GM19455 (cell line): ENCODE data around the gene ARHGEF17.
A peak's percentile ranks its signal among the peaks of the same experiment; 100 is the strongest.
"Not testable (repeated sequence)": the region's sequence is repeated elsewhere in the genome, so short reads cannot be mapped to it uniquely, and the experiment has no call there.

Source experiments
- ATAC-seq: cut with Tn5 transposase; IDR thresholded peaks from one replicate; pipeline ENCODE4 v1.9.1; 2021; ENCODE audit not compliant: unreplicated experiment

The ARHGEF17 gene

GRCh38 chr11:73273222-73273895, 34.7 kb upstream of the ARHGEF17 start:
- ATAC-seq, result no peak

DNA sequence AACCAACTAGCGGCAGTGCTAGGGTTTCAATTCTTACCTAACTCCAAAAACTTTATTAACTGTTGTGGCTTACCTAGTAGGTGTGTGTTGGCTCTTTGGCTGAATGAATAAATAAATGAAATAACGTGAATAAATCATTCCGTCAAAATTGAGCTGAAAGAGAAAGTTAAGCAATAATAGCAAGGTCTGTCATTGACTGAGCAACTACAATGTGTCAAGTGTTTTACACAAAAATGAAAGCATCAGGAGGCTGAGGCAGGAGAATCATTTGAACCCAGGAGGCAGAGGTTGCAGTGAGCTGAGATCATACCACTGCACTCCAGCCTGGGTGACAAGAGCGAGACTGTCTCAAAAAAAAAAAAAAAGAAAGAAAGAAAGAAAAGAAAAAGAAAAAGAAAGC, 33.9 kb upstream of the ARHGEF17 start:
- ATAC-seq, result not testable (repeated sequence)

DNA sequence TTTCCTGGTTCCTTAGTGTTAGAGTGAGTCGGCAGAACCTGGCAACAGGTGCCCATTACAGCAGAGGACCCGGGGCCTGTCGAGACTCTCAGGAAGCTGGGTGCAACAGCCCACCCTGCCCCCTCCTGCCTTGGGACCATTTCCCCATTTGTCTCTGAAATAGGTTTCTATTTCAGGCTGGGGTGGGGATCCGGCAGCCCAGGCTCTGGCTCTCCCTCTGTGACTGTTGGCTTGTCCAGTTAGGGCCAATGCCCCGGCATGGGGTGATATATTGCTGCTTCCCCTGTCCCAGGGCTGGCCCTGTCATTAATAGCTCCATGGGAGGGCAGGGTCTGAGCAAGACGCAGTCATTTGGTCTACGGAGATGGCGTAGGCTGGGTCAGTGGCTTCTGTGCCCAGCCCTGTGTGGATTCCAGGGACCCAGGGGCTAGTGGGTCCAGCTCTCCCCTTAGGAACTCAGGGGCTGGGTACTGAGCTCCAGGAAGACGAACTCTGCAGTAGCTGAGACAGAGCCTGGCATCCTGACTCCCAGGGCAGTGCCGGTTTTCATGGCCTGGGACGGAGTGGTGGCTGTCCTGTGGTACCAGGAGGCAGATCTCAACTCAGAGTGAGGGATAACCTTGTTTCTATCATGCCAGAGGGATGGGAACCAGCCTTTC, 33.2 kb upstream of the ARHGEF17 start:
- ATAC-seq, result no peak

- no peak for ATAC-seq
Measured at GRCh38 chr11:73275381-73275750, 32.7 kb upstream of the ARHGEF17 start.

DNA sequence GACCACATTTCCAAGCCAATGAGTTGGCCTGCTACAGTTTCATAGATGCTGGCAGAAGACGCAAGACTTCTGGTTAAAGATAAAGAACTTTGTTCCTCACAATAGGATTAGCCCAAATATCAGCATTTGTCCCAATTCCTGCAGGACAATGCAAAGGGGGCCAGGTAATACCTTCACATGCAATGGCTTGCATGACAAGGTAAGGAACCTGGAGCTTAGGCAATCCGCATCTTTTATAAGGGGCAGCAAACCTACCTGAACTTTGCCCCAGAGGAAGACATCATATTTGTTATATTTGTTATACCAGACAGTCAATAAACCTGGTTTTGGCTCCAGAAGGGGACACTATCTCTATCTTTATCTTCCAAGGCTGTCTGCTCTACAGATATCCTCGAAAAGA, 30.6 kb upstream of the ARHGEF17 start:
- ATAC-seq, result no peak

DNA sequence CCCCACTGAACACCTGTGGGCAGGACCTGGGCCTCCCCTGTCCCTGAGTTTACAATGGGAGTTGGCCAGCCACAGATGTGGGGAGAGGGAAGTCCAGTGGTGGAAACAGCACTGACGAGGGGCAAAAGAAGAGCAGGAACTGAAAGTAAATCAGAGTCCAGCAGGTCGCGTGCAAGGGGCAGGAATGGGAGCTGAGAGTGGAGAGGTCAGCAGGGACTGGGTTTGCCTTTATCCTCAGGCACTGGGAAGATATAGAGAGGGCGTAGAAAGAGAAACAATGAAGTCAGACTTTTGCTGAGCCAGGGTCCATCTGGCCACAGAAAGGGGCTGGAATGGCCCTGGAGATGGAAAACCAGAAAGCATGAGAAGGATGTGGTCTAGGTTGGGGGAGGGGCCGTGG, 27.4 kb upstream of the ARHGEF17 start:
- ATAC-seq, result no peak

DNA sequence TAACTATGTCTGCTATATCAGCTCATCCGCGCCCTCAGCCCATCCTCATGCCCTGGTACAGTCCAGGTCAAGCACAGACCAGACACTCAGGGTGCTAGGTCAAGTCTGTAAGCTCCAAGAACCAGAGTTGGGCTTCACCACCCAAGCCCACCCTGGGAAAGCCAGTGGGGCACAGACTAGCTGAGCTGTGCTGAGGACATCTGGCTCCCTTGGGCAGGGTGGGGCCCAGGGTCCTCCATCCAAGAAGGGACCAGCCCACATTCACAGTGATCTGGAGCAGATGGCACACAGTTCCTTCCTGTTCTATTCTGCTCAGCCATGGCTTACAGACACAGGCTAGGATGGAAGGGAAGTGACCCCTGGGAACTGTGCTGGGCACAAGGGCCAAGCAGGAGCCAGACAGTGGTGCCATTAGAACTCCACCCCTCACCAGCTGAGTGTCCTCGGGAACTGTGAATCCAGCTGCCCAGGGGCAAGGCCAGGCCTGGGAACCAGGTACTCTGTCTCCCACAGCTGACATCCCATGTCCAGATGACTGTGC, 26.8 kb upstream of the ARHGEF17 start:
- no peak for ATAC-seq

DNA sequence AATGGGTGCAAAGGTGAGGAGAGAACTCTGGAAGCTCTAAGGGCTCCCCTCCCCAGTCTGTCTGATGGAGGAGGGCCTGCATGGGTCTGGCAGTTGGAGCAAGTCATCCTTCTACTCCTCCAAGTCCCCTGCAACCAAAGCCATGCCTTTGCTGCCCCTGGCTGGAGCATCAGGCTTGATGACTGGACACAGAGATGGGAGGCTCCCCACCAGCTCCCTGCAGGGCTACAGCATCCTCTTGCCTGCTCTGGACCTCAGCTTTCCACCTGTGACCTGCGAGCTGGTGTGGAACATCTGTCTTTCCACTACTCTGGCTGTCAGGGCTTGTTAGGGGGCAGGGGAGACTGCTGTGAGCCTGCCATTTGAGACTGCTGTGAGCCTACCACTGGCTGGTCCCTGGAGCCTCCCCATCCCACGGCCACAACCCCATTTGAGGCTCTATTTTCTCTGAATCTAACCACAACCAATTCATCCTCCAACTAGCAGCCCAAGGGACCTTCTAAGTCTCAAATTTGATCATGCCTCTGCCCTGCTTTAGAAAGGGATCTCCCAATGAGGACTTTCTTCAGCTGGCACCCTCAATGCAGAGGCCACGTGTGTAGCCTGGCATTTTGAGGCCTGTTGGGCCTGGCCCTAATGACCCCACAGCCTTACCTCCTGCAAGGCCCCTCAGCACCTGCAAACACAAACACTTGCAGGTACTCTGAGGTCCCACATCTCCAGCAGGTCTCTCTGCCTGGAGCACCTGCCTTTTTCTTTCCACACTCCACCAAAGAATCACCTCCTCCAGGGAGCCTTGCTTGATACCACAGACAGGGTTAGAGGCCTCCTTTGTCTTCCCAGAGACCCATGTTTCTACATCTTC, 26.0 kb upstream of the ARHGEF17 start:
- no peak for ATAC-seq

DNA sequence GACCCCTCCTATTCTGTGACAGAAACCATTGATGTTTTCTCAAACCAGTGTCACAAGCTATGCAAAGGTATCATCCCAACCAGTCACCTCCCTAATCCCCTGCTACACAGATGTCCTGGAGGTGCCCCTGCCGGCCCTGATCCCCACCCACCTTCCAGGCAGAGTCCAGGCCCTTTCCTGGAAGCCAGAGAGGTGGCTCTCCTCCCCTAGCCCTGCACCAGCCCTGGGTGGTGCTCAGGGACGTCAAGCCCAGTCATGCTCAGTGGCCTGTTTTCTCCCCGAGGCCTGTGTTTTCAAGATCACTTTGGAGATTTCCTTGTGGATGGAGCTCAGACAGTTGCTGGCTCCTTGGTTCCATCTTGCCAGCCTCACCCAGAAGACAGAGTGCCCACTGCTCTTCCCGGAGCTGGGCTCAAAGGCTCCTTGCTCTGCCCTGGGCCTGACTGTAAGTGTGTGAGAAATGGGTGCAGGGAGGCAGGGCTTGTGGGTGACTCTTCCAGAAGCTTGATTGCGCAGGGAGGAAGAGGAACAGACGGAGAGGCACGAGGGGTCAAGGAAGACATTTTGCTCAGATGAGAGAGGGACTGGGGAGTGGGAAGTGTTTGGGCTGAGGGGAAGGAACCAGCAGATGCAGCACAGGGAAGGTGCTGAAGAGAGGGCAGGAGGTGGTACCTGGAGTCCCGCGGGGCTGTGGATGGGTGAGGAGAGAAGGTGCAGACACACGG, 24.6 kb upstream of the ARHGEF17 start:
- ATAC-seq, result no peak

DNA sequence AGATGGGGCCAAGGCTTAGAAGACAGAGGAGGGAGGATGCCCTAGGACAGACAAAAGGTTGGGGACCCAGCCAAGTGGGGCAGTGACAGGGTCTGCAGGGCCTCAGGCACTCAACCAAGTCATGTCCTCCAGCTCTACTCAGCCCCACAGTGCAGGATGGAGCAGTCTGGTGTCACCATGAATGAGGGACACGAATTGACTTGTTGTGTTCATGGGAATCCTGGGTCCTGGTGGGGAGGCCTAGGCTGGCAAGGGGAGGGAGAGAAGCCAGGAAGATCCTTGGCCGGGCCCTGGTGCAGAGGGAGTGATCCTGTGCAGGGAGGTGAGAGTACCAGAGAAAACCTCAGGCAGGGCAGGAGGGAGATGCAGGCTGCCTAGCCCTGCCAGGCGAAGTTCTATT, 24.0 kb upstream of the ARHGEF17 start:
- ATAC-seq, result no peak

- ATAC-seq, result no peak
Measured at GRCh38 chr11:73285721-73286120, 22.4 kb upstream of the ARHGEF17 start.

DNA sequence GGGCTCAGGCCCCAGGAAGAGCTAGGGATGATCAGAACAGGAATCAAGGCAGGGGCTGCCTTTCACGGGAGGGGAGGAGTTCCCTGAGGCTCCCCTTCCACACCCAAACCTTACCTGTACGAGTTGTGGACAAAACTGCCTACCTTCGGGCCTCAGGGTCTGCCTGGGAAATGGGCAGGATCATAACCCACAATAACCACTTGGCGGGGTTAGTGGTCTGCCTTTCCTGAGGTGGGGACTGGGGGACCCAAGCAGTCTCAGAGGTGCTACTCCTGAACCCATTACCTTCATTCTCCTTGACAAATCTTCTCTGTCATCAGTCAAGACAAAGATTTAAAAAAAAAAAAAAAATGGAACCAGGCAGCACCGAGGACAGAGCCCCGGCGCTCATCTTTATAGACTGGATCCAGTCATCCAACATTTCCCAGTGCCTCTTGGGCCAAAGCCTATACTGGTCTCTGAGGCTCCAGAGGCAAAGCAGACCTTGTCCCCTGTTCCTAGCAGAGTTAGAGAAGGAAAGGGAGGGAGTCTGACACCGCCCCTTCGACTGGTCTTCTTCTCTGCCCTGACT, 21.8 kb upstream of the ARHGEF17 start:
- ATAC-seq, result no peak

DNA sequence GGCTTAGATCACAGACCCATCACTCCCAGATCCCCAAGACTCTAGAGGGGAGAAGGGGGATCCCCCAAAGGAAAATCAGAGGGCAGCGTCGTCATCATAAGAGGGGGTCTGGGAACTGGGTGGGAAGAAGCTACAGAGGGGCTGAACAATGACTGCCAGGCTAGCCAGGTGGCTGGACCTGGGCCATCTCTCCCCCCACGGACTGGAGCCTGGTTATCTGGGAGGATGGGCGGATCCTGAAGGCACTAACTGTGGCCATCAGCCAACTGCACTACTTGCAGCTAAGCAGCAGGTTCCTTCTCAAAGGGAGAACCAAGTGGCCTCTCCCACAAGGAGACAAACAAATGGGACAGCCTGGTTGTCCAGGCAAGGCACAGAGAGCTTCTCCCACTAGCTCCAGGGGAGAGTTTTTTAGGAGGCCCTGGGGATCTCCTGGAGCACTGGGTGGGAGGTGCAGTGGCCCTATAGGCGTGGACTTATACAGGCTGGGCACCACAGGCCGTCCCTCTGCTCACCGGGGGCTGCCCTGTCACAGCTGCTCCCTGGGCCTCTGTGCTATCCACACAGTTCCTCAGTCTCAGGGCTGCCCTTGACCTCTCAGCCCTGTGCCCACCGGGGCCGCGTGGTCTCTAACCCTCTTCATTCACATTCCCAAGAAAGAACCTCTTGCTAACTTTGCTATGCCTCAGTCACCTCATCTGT, 20.5 kb upstream of the ARHGEF17 start:
- no peak for ATAC-seq

- ATAC-seq, result no peak
Measured at GRCh38 chr11:73288192-73288872, 19.7 kb upstream of the ARHGEF17 start.

DNA sequence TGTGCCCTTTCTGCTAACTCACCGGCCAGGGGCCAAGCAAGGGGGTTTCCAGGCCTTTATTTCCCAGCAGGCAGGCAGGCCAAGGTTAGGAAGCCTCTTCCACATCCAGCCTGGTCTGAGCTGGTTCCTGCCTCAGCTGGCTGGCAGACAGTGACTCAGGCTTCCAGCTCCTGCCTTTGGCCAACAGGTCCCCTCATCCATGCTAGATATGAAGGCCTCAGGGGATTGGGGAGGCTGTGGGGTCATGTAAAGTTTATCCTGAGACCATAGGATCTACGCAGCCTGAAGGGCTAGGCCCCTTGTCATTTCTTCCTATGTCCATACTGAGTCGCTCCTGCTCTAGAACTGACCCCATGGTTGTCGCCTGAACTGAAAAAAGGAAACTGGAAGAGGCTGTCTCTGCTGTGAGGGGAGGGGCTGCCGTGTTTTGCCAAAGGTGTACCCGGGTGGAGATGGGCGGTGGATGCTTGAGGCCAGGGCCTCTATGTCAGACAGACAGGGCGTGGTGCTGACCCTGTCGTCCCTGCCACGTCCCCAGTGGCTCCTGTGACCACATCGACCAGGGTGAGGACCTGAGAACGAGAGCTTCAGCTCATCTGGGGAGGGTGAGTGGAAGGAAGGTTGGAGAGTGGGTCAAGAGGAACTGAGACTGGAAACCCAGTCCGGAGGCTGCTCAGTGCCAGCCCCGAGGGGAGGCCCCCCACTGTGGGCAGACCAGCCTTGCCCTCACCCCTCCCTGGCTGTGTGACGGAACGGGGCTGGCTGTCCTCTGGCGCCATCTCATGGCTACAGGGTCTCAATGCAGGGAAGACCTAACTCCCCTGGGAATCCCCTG, 19.0 kb upstream of the ARHGEF17 start:
- ATAC-seq, result peak; percentile 51

GRCh38 chr11:73290536-73290935, 17.5 kb upstream of the ARHGEF17 start:
- no peak for ATAC-seq

GRCh38 chr11:73291196-73291595, 16.9 kb upstream of the ARHGEF17 start:
- ATAC-seq, result no peak

DNA sequence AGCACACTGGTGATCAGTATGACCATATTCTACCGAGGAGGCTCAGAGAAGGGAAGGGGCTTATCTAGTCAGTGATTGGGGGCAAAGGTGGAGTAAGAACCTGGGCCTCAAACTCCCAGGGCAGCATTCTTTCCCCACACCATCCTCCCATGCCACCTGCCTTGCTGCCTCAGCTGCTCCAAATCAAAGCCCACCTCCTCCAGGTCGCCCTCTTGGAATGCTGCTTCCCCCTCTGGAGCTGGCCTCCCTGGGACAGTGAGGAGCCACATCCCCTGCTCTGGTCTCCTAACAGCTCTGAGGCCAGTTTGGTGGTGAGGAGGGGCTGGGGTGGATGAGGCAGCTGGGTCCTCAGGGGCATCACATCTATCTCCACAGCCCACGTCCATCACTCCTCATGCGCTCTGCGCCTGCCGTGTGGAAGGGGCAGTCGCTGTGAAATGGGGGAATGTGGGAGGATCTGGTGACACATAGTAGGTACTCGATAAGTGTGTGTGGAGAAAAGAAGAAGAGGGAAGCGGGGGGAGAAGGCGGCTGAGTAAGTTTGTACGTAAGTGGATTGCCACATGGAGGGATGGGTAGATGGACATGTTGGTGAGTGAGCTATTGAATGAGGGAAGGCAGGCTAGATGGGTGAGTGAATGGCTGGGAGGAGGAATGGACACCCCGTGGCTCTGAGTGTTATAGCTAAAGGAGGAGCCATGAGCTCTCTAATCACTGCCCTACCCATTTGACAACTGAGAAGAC, 16.1 kb upstream of the ARHGEF17 start:
- no peak for ATAC-seq
